ENCODE measurements around the gene NELFA. TPM values are rescaled to one million over a fixed set of nuclear protein-coding genes. Genes with fewer than 3 reads are reported as not detected.

NELFA gene
- total RNA-seq, 1 donor, result 19.9 TPM

DNA sequence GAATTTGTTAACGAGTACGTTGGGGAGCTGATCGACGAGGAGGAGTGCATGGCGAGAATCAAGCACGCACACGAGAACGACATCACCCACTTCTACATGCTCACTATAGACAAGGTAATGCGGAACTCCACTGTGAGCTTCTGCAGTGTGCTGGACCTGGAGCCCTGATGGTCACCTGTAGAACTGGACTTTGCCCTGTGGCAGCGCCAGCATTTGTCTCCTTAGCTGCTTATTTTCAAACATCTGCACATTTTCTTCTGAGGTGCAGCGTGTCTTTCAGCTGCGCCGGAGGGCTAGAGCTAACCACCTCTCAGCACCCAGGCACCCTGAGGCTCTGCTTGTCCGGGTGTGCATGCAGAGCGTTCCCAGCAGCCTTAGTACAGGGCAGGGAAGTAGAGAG is 47.7 kb downstream of the NELFA start:
- Histone ChIP-seq H3K36me3 (ENCODE audit: insufficient read depth, low read length) (peaks cover 67% of the 10 kb centered on the region), H3K9me3 (ENCODE audit: low read depth, low read length) (no peaks in the 10 kb centered on the region), H4K20me1 (ENCODE audit: insufficient read depth, low read length) (peaks cover 5% of the 10 kb centered on the region), H3K4me2 (ENCODE audit: insufficient read depth, low read length) (no peak overlapping the region), H3K4me3 (ENCODE audit: insufficient read depth, low read length) (no peak overlapping the region), H3K79me2 (ENCODE audit: insufficient read depth, low read length) (peaks cover 40% of the 10 kb centered on the region), H2AFZ (ENCODE audit: low read length) (no peak overlapping the region), H3K27me3 (ENCODE audit: insufficient read depth, low read length) (no peaks in the 10 kb centered on the region), H3K4me1 (ENCODE audit: insufficient read depth, low read length) (peaks cover 3% of the 10 kb centered on the region), H3K27ac (ENCODE audit: low read depth, low read length) (peak overlapping the region; percentile 26)
- DNase-seq (ENCODE audit: insufficient read length, low spot score, missing footprints), result no peak
- TF ChIP-seq, protein P1, sequence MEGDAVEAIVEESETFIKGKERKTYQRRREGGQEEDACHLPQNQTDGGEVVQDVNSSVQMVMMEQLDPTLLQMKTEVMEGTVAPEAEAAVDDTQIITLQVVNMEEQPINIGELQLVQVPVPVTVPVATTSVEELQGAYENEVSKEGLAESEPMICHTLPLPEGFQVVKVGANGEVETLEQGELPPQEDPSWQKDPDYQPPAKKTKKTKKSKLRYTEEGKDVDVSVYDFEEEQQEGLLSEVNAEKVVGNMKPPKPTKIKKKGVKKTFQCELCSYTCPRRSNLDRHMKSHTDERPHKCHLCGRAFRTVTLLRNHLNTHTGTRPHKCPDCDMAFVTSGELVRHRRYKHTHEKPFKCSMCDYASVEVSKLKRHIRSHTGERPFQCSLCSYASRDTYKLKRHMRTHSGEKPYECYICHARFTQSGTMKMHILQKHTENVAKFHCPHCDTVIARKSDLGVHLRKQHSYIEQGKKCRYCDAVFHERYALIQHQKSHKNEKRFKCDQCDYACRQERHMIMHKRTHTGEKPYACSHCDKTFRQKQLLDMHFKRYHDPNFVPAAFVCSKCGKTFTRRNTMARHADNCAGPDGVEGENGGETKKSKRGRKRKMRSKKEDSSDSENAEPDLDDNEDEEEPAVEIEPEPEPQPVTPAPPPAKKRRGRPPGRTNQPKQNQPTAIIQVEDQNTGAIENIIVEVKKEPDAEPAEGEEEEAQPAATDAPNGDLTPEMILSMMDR (IDR thresholded peaks at IDR 0.05; ENCODE audit: extremely low read depth, low read depth, low read length), result no peak

DNA sequence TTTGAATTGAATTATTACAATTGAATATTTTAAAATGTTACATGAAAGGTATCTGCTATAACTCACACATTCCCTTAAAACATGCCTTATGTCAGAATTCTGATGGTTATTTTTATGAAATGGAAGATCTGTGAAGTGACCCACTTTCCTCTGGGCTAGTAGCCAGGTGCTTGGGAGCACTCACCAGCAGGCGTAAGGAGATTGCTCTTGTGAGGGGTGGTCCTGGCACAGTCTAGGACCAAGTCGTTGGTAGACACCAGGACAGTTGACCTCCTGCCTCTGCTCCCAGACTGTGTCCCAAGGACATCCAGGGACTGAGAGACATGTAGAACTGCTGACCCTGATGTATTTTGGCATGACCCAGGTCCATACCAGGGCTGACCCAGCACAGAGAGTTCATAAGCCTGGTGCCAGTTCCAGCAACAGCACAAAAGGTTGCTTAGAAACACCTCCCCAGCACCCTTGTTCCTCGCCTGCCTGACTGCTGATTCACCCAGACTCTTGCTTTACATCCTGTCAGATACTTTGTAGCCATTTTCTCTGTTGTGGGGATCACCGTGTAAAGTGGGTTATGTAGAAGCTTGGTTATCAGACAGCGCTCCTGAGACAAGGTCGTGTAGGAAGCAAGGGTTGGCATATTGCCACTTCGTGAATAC is 48.5 kb downstream of the NELFA start:
- Histone ChIP-seq H4K20me1 (ENCODE audit: insufficient read depth, low read length) (peaks cover 5% of the 10 kb centered on the region), H3K27me3 (ENCODE audit: insufficient read depth, low read length) (no peaks in the 10 kb centered on the region), H3K4me2 (ENCODE audit: insufficient read depth, low read length) (no peak overlapping the region), H3K4me3 (ENCODE audit: insufficient read depth, low read length) (no peak overlapping the region), H2AFZ (ENCODE audit: low read length) (no peak overlapping the region), H3K79me2 (ENCODE audit: insufficient read depth, low read length) (peaks cover 41% of the 10 kb centered on the region), H3K9me3 (ENCODE audit: low read depth, low read length) (no peaks in the 10 kb centered on the region), H3K27ac (ENCODE audit: low read depth, low read length) (peak overlapping the region; percentile 74), H3K4me1 (ENCODE audit: insufficient read depth, low read length) (peaks cover 3% of the 10 kb centered on the region), H3K36me3 (ENCODE audit: insufficient read depth, low read length) (peaks cover 74% of the 10 kb centered on the region)
- TF ChIP-seq, protein P1 (IDR thresholded peaks at IDR 0.05; ENCODE audit: extremely low read depth, low read depth, low read length), result no peak
- DNase-seq (ENCODE audit: insufficient read length, low spot score, missing footprints), result no peak

DNA sequence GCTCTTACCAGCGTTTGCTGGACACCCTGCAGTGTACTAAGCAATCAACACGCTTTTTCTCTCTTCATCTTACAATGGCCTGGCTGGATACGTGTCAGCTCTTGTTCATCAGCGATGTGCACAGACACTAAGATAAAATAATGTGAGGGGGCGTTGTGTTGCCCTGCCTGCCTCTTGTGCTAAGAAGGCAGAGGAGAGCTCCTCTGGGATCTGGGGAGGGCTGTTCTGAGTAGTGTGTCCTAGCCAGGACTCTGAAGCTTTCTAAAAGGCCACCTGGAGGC is 49.7 kb downstream of the NELFA start:
- no peaks in the 10 kb centered on the region for H3K27me3 ChIP-seq (ENCODE audit: insufficient read depth, low read length)
- no peak overlapping the region for H3K4me2 ChIP-seq (ENCODE audit: insufficient read depth, low read length)
- H3K36me3 ChIP-seq (ENCODE audit: insufficient read depth, low read length), result peaks cover 83% of the 10 kb centered on the region
- H3K79me2 ChIP-seq (ENCODE audit: insufficient read depth, low read length), result peaks cover 39% of the 10 kb centered on the region
- no peaks in the 10 kb centered on the region for H3K9me3 ChIP-seq (ENCODE audit: low read depth, low read length)
- no peak overlapping the region for H3K27ac ChIP-seq (ENCODE audit: low read depth, low read length)
- H2AFZ ChIP-seq (ENCODE audit: low read length), result no peak overlapping the region
- TF ChIP-seq, protein P1 (IDR thresholded peaks at IDR 0.05; ENCODE audit: extremely low read depth, low read depth, low read length), result no peak
- H3K4me3 ChIP-seq (ENCODE audit: insufficient read depth, low read length), result no peak overlapping the region
- H4K20me1 ChIP-seq (ENCODE audit: insufficient read depth, low read length), result peaks cover 8% of the 10 kb centered on the region
- H3K4me1 ChIP-seq (ENCODE audit: insufficient read depth, low read length), result peaks cover 3% of the 10 kb centered on the region
- no peak for DNase-seq (ENCODE audit: insufficient read length, low spot score, missing footprints)

DNA sequence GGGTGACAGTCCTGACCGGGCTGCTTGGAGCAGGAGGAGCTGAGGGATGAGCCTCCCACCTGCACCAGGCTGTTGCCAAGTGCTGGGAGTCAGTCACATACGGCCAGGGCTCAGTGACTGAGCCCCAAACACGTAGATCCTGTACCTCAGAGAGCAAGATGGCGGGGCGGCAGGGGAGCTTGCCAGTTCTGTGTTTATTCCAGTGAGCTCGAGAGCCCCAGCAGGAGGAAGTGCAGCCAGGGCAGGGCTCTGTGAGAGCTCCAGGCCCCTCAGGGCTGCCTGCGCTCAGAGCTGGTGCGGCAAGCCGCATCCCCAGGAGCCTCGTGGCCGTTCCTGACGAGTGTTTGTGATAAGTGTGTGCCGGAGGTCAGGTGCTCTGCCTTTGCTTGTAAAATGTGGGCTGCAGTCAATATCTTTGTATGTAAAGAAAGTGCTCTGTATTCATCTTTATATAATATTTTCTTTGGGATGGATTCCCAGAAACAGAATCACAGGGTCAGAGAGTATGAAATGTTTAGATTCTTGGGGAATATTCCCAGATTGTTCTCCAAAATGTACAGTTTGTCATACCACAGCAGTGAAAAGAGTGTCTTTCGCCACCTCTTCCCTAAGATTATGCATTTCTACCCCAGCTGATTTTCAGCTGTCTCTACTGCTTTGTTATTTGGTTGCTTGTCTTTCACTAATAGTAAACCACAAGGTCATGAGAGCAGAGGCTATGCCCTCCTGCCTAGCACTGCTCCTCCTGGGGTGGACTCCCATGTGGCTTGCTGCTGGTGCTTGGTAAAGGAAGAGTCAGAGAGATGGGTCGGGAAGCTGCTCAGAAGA is 50.3 kb downstream of the NELFA start:
- H3K4me3 ChIP-seq (ENCODE audit: insufficient read depth, low read length), result no peak overlapping the region
- H3K4me2 ChIP-seq (ENCODE audit: insufficient read depth, low read length), result no peak overlapping the region
- H3K9me3 ChIP-seq (ENCODE audit: low read depth, low read length), result no peaks in the 10 kb centered on the region
- peaks cover 39% of the 10 kb centered on the region for H3K79me2 ChIP-seq (ENCODE audit: insufficient read depth, low read length)
- DNase-seq (ENCODE audit: insufficient read length, low spot score, missing footprints), result no peak
- peaks cover 3% of the 10 kb centered on the region for H3K4me1 ChIP-seq (ENCODE audit: insufficient read depth, low read length)
- TF ChIP-seq, protein P1 (IDR thresholded peaks at IDR 0.05; ENCODE audit: extremely low read depth, low read depth, low read length), result no peak
- no peak overlapping the region for H2AFZ ChIP-seq (ENCODE audit: low read length)
- peaks cover 8% of the 10 kb centered on the region for H4K20me1 ChIP-seq (ENCODE audit: insufficient read depth, low read length)
- H3K36me3 ChIP-seq (ENCODE audit: insufficient read depth, low read length), result peaks cover 84% of the 10 kb centered on the region
- H3K27me3 ChIP-seq (ENCODE audit: insufficient read depth, low read length), result no peaks in the 10 kb centered on the region
- H3K27ac ChIP-seq (ENCODE audit: low read depth, low read length), result no peak overlapping the region
